ENCODE results near the gene KLHL3. TPM values are rescaled to one million over a fixed set of nuclear protein-coding genes. Genes with fewer than 3 reads are reported as not detected.

KLHL3 gene
- total and polyA plus RNA-seq, 2 donors (not counting 3 experiments of a cell fraction or from before 2014, with no cell fraction given): 8.8 to 13.6 TPM

DNA sequence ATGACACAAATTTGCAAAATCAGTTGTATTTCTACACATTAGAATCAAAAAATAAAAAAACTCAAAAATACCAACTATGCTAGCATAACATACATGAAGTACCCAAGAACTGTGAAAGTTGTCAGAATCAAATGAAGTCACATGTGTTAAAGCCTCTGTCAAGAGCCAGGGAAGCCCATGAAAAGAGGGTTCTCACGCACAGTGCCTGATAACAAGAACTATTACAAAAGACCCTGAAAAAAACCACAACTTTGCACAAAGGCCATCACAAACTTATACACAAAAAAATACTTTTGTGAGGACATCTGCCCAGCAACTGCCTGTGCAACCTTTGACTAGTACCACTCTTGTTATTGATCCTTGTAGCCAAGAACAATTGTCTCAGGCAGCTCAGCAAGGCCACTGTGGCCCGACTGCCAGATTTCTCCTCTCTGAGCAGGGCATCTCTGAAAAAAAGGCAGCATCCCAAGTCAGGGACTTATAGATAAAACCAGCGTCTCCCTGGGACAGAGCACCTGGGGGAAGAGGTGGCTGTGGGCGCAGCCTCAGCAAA is 47.2 kb upstream of the KLHL3 start:
- FAIRE-seq (no peak), DNase-seq (ENCODE audit: low read depth, low spot score) (no peak)
- H4K20me1 ChIP-seq (replicated peaks; ENCODE audit: control insufficient read depth, extremely low read depth, insufficient read depth, low read length): no peaks in the 10 kb centered on the region
- no peak overlapping the region for H3K27ac ChIP-seq (ENCODE audit: insufficient read depth, low read depth, low read length)
- H3K27me3 ChIP-seq (ENCODE audit: control insufficient read depth in 2 of 2, insufficient read depth in 2 of 2, low read length in 2 of 2): peaks cover 7 to 13% of the 10 kb centered on the region in 2 experiments
- no peaks in the 10 kb centered on the region for H3K36me3 ChIP-seq (ENCODE audit: control insufficient read depth in 2 of 2, extremely low read depth in 1 of 2, insufficient read depth in 2 of 2, low read length in 2 of 2)
- intact Hi-C loops (cut with micrococcal nuclease): no loop called here
- BruUV-seq (replicated peaks): no TSS peak
- ChIA-PET CTCF (interaction anchor here (1.2 kb wide), 1 partner anchor 11 kb away, joined by 3 read pairs; no protein-coding TSS in a partner anchor), POLR2A (no interaction called here)
- H3K4me2 ChIP-seq (ENCODE audit: insufficient read depth, low read length): no peak overlapping the region
- H3K9ac ChIP-seq (replicated peaks; ENCODE audit: extremely low read depth, insufficient read depth, low read length): no peak overlapping the region
- H2AFZ ChIP-seq (ENCODE audit: low read depth, low read length): no peak overlapping the region
- TF ChIP-seq, protein P1, sequence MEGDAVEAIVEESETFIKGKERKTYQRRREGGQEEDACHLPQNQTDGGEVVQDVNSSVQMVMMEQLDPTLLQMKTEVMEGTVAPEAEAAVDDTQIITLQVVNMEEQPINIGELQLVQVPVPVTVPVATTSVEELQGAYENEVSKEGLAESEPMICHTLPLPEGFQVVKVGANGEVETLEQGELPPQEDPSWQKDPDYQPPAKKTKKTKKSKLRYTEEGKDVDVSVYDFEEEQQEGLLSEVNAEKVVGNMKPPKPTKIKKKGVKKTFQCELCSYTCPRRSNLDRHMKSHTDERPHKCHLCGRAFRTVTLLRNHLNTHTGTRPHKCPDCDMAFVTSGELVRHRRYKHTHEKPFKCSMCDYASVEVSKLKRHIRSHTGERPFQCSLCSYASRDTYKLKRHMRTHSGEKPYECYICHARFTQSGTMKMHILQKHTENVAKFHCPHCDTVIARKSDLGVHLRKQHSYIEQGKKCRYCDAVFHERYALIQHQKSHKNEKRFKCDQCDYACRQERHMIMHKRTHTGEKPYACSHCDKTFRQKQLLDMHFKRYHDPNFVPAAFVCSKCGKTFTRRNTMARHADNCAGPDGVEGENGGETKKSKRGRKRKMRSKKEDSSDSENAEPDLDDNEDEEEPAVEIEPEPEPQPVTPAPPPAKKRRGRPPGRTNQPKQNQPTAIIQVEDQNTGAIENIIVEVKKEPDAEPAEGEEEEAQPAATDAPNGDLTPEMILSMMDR (IDR thresholded peaks at IDR 0.05; ENCODE audit: extremely low read depth in 1 of 2, insufficient read depth in 1 of 2, low read depth in 1 of 2, low read length in 2 of 2): no peak
- TF ChIP-seq, protein P2, sequence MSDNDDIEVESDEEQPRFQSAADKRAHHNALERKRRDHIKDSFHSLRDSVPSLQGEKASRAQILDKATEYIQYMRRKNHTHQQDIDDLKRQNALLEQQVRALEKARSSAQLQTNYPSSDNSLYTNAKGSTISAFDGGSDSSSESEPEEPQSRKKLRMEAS (IDR thresholded peaks at IDR 0.05; ENCODE audit: insufficient read depth, insufficient read length): no peak
- TF ChIP-seq POLR2AphosphoS5 (IDR thresholded peaks at IDR 0.05; ENCODE audit: insufficient read depth, low read depth, low read length) (no peak), POLR2A (IDR thresholded peaks at IDR 0.05; ENCODE audit: low read depth, low read length) (no peak), MYC (IDR thresholded peaks at IDR 0.05; ENCODE audit: low read depth, low read length) (no peak), JUN (IDR thresholded peaks at IDR 0.05; ENCODE audit: borderline replicate concordance, insufficient read depth, insufficient read length, low read depth) (no peak), GATA2 (IDR thresholded peaks at IDR 0.05; ENCODE audit: insufficient read depth, insufficient read length, low read depth, low read length) (no peak), EZH2 (IDR thresholded peaks at IDR 0.05; ENCODE audit: borderline replicate concordance, low read depth, low read length, severe bottlenecking) (no peak), FOS (IDR thresholded peaks at IDR 0.05; ENCODE audit: borderline replicate concordance, insufficient read depth, low read length) (no peak)
- H3K4me1 ChIP-seq (ENCODE audit: control insufficient read depth, extremely low read depth, insufficient read depth, low read length): no peaks in the 10 kb centered on the region
- dilution Hi-C loops (cut with MboI; ENCODE audit: extremely low pct_ligation_motif_present, low sequenced_read_pairs): no loop called here
- no peaks in the 10 kb centered on the region for H3K9me1 ChIP-seq (replicated peaks; ENCODE audit: control insufficient read depth, extremely low read depth, insufficient read depth, low read length)
- no peaks in the 10 kb centered on the region for H3K9me3 ChIP-seq (replicated peaks; ENCODE audit: control insufficient read depth, insufficient read depth, low read length)
- no peaks in the 10 kb centered on the region for H3K79me2 ChIP-seq (ENCODE audit: control insufficient read depth, insufficient read depth, low read length)
- no peak overlapping the region for H3K4me3 ChIP-seq (replicated peaks in 1 of 3; ENCODE audit: insufficient read depth in 1 of 3, low read depth in 1 of 3, low read length in 3 of 3)

Measured in endothelial cell of umbilical vein (primary cell).